Activated naive CD4-positive, alpha-beta T cell treated with anti-CD3 and anti-CD28 coated beads, Interleukin-2, amount 10 ng/mL, durations not matched to agents 7 days and 5 days (primary cell): ENCODE measurements around the gene PRSS12.
A peak's percentile ranks its signal among the peaks of the same experiment; 100 is the strongest.

ENCODE experiments used
- CTCF ChIA-PET: fragments of 350-600 bp; sonication (Branson Sonifier 250); formaldehyde crosslinking; loops from one replicate; lab custom pipeline; 2021; ENCODE audit warnings: antibody characterized with exemption; lab: Charles Lee
- DNase-seq: peaks from one replicate; pipeline ENCODE4 v3.0.0-alpha.2; 2020
- H3K27ac Mint-ChIP-seq: one replicate; pipeline ENCODE4 v1.8.0; 2021; ENCODE audit warnings: mild to moderate bottlenecking, moderate library complexity, mixed read lengths
- H3K27me3 Mint-ChIP-seq: one replicate; pipeline ENCODE4 v1.8.0; 2021; ENCODE audit warnings: mild to moderate bottlenecking, mixed read lengths
- H3K36me3 Mint-ChIP-seq: one replicate; pipeline ENCODE4 v1.8.0; 2021; ENCODE audit warnings: mixed read lengths
- H3K4me1 Mint-ChIP-seq: one replicate; pipeline ENCODE4 v1.8.0; 2021; ENCODE audit warnings: mixed read lengths
- H3K4me3 Mint-ChIP-seq: one replicate; pipeline ENCODE4 v1.8.0; 2021; ENCODE audit warnings: mild to moderate bottlenecking, moderate library complexity, mixed read lengths
- H3K9me3 Mint-ChIP-seq: one replicate; pipeline ENCODE4 v1.8.0; 2021; ENCODE audit warnings: mixed read lengths

Gene PRSS12

GRCh38 chr4:118287711-118288451 lies 64.9 kb downstream of the PRSS12 start:
- peaks cover 3% of the 10 kb centered on the region for H3K4me1 Mint-ChIP-seq
- H3K4me3 Mint-ChIP-seq = no peak overlapping the region
- no peak overlapping the region for H3K27ac Mint-ChIP-seq
- no peaks in the 10 kb centered on the region for H3K27me3 Mint-ChIP-seq
- H3K9me3 Mint-ChIP-seq = no peaks in the 10 kb centered on the region
- H3K36me3 Mint-ChIP-seq = peaks cover 7% of the 10 kb centered on the region
- no peak for DNase-seq
- CTCF ChIA-PET = no interaction called here

- Mint-ChIP-seq H3K9me3 (no peaks in the 10 kb centered on the region), H3K36me3 (peaks cover 14% of the 10 kb centered on the region), H3K4me3 (no peak overlapping the region), H3K4me1 (peaks cover 9% of the 10 kb centered on the region), H3K27me3 (no peaks in the 10 kb centered on the region), H3K27ac (no peak overlapping the region)
- CTCF ChIA-PET = no interaction called here
- DNase-seq = no peak
Observed at GRCh38 chr4:118286685-118287084, 66.1 kb downstream of the PRSS12 start.

- Mint-ChIP-seq H3K4me1 (peaks cover 17% of the 10 kb centered on the region), H3K9me3 (no peaks in the 10 kb centered on the region), H3K27ac (no peak overlapping the region), H3K4me3 (no peak overlapping the region), H3K36me3 (peaks cover 22% of the 10 kb centered on the region), H3K27me3 (no peaks in the 10 kb centered on the region)
- no peak for DNase-seq
- CTCF ChIA-PET = no interaction called here
Observed at GRCh38 chr4:118285931-118286330, 66.9 kb downstream of the PRSS12 start.

- H3K27me3 Mint-ChIP-seq = no peaks in the 10 kb centered on the region
- H3K9me3 Mint-ChIP-seq = no peaks in the 10 kb centered on the region
- H3K4me3 Mint-ChIP-seq = no peak overlapping the region
- peaks cover 33% of the 10 kb centered on the region for H3K4me1 Mint-ChIP-seq
- no peak for DNase-seq
- H3K36me3 Mint-ChIP-seq = peaks cover 35% of the 10 kb centered on the region
- CTCF ChIA-PET = interaction anchor here (1.5 kb wide), 1 partner anchor 69 kb away, joined by 4 read pairs; the partner anchor contains the start of gene PRSS12
- no peak overlapping the region for H3K27ac Mint-ChIP-seq
Observed at GRCh38 chr4:118284169-118284568, 68.6 kb downstream of the PRSS12 start.

- H3K4me1 Mint-ChIP-seq = peaks cover 41% of the 10 kb centered on the region
- H3K4me3 Mint-ChIP-seq = no peak overlapping the region
- no peak for DNase-seq
- peaks cover 41% of the 10 kb centered on the region for H3K36me3 Mint-ChIP-seq
- H3K9me3 Mint-ChIP-seq = no peaks in the 10 kb centered on the region
- no peak overlapping the region for H3K27ac Mint-ChIP-seq
- CTCF ChIA-PET = interaction anchor here (1.5 kb wide), 1 partner anchor 70 kb away, joined by 6 read pairs; the partner anchor contains the start of gene PRSS12
- H3K27me3 Mint-ChIP-seq = no peaks in the 10 kb centered on the region
Observed at GRCh38 chr4:118282692-118283091, 70.1 kb downstream of the PRSS12 start.

- H3K27me3 Mint-ChIP-seq = no peaks in the 10 kb centered on the region
- H3K9me3 Mint-ChIP-seq = peaks cover 2% of the 10 kb centered on the region
- H3K27ac Mint-ChIP-seq = peak overlapping the region; percentile 12
- no peak for DNase-seq
- no peak overlapping the region for H3K4me3 Mint-ChIP-seq
- peaks cover 41% of the 10 kb centered on the region for H3K36me3 Mint-ChIP-seq
- CTCF ChIA-PET = interaction anchor here (1.5 kb wide), 2 partner anchors 71 to 72 kb away, joined by 6 read pairs; partner anchors contain the start of gene PRSS12
- H3K4me1 Mint-ChIP-seq = peaks cover 48% of the 10 kb centered on the region
Observed at GRCh38 chr4:118281611-118282442, 71.0 kb downstream of the PRSS12 start.

- CTCF ChIA-PET = interaction anchor here (1.5 kb wide), 1 partner anchor 73 kb away, joined by 6 read pairs; the partner anchor contains the start of gene PRSS12
- Mint-ChIP-seq H3K9me3 (peaks cover 2% of the 10 kb centered on the region), H3K4me1 (peaks cover 48% of the 10 kb centered on the region), H3K27ac (peak overlapping the region; percentile 47), H3K36me3 (peaks cover 41% of the 10 kb centered on the region), H3K27me3 (no peaks in the 10 kb centered on the region), H3K4me3 (peak overlapping the region; percentile 86)
- peak; percentile 63 for DNase-seq
Observed at GRCh38 chr4:118280501-118281218, 72.1 kb downstream of the PRSS12 start.

GRCh38 chr4:118279920-118280432 lies 72.8 kb downstream of the PRSS12 start:
- peaks cover 48% of the 10 kb centered on the region for H3K4me1 Mint-ChIP-seq
- H3K36me3 Mint-ChIP-seq = peaks cover 41% of the 10 kb centered on the region
- H3K9me3 Mint-ChIP-seq = peaks cover 2% of the 10 kb centered on the region

GRCh38 chr4:118279328-118279727 lies 73.5 kb downstream of the PRSS12 start:
- Mint-ChIP-seq H3K27ac (peak overlapping the region; percentile 97), H3K27me3 (no peaks in the 10 kb centered on the region), H3K4me1 (peaks cover 48% of the 10 kb centered on the region), H3K9me3 (peaks cover 2% of the 10 kb centered on the region), H3K4me3 (peak overlapping the region; percentile 86), H3K36me3 (peaks cover 41% of the 10 kb centered on the region)
- CTCF ChIA-PET = no interaction called here
- no peak for DNase-seq

More at GRCh38 chr4:118279920-118280432, 72.8 kb downstream of the PRSS12 start:
- H3K4me3 Mint-ChIP-seq = peak overlapping the region; percentile 86
- CTCF ChIA-PET = interaction anchor here (1.5 kb wide), 1 partner anchor 74 kb away, joined by 6 read pairs; the partner anchor contains the start of gene PRSS12
- DNase-seq = no peak
- no peaks in the 10 kb centered on the region for H3K27me3 Mint-ChIP-seq
- H3K27ac Mint-ChIP-seq = peak overlapping the region; percentile 97

GRCh38 chr4:118278473-118279274 lies 74.1 kb downstream of the PRSS12 start:
- Mint-ChIP-seq H3K36me3 (peaks cover 41% of the 10 kb centered on the region), H3K9me3 (peaks cover 2% of the 10 kb centered on the region), H3K27me3 (no peaks in the 10 kb centered on the region), H3K4me1 (peaks cover 48% of the 10 kb centered on the region), H3K27ac (peak overlapping the region; percentile 97), H3K4me3 (peak overlapping the region; percentile 86)
- CTCF ChIA-PET = no interaction called here
- DNase-seq = peak; percentile 99

- no peak for DNase-seq
- CTCF ChIA-PET = no interaction called here
- no peaks in the 10 kb centered on the region for H3K27me3 Mint-ChIP-seq
- H3K4me3 Mint-ChIP-seq = peak overlapping the region; percentile 86
- peaks cover 2% of the 10 kb centered on the region for H3K9me3 Mint-ChIP-seq
- H3K27ac Mint-ChIP-seq = peak overlapping the region; percentile 35
- H3K4me1 Mint-ChIP-seq = peaks cover 43% of the 10 kb centered on the region
- H3K36me3 Mint-ChIP-seq = peaks cover 31% of the 10 kb centered on the region
Observed at GRCh38 chr4:118277243-118277642, 75.6 kb downstream of the PRSS12 start.

GRCh38 chr4:118276580-118276979 lies 76.2 kb downstream of the PRSS12 start:
- Mint-ChIP-seq H3K36me3 (peaks cover 26% of the 10 kb centered on the region), H3K4me3 (no peak overlapping the region), H3K27me3 (no peaks in the 10 kb centered on the region), H3K27ac (no peak overlapping the region), H3K4me1 (peaks cover 38% of the 10 kb centered on the region), H3K9me3 (peaks cover 2% of the 10 kb centered on the region)
- no peak for DNase-seq
- CTCF ChIA-PET = no interaction called here

- H3K27me3 Mint-ChIP-seq = peaks cover 3% of the 10 kb centered on the region
- peaks cover 2% of the 10 kb centered on the region for H3K9me3 Mint-ChIP-seq
- DNase-seq = no peak
- CTCF ChIA-PET = interaction anchor here (1.4 kb wide), 1 partner anchor 826 kb away, joined by 3 read pairs; no protein-coding TSS in a partner anchor
- H3K27ac Mint-ChIP-seq = no peak overlapping the region
- H3K36me3 Mint-ChIP-seq = peaks cover 2% of the 10 kb centered on the region
- H3K4me3 Mint-ChIP-seq = no peak overlapping the region
- peaks cover 15% of the 10 kb centered on the region for H3K4me1 Mint-ChIP-seq
Observed at GRCh38 chr4:118273642-118274041, 79.2 kb downstream of the PRSS12 start.
